UCSD-AML1 (cell line): ENCODE results near the gene STAP2.

Experiments used
- DNase-seq: peaks from one replicate; lab custom pipeline; 2025; ENCODE audit not compliant: unreplicated experiment; lab: John Stamatoyannopoulos, UW

STAP2 gene

DNA sequence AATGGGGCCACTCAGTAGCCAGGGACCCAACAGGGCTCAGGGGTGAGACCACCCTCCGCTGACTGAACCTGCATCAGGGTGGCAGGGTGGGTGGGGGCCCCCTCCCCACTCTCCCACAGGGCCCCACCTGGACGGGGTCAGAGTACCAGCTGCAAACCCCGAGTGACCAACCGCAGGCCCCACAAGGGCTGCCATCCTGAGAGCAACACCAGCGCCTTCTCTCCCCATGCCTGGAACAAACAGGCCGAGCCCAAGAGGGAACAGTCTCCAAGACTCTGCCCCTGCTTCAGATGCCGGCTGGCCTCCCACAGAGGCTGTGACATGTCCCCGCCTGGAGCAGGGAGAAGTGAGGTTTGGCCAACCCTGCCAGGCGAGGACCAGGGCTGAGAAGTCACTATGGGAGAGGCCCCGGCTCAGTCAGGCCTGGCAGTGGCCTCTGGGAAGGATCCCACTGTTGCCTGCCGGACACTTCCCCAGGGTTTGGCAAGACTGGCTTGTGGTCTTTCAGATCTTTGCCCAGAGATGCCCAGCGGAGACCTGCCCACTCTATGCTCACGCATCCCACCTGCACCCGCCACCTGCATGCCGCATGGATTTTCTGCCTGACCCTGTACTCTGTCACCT lies 31.9 kb upstream of the STAP2 start:
- DNase-seq, result no peak

DNA sequence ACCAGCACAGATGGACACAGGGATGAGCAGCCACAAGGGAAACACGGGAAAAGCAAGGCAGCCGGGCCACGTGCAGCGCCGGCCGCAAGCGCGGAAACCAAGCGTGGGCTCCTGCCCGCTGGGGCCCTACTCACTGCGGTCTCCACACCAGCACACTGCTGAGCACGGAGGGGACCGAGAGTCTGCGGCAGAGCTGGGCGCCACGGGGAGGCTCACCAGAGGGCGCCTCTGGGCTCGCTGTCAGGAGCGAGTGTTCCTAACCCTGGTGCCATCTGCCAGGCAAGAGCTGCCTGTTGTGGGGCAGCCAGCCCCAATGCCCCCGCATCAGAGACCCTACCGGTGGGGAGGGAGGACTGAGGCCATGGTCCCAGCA lies 31.2 kb upstream of the STAP2 start:
- DNase-seq, result peak; percentile 85

DNA sequence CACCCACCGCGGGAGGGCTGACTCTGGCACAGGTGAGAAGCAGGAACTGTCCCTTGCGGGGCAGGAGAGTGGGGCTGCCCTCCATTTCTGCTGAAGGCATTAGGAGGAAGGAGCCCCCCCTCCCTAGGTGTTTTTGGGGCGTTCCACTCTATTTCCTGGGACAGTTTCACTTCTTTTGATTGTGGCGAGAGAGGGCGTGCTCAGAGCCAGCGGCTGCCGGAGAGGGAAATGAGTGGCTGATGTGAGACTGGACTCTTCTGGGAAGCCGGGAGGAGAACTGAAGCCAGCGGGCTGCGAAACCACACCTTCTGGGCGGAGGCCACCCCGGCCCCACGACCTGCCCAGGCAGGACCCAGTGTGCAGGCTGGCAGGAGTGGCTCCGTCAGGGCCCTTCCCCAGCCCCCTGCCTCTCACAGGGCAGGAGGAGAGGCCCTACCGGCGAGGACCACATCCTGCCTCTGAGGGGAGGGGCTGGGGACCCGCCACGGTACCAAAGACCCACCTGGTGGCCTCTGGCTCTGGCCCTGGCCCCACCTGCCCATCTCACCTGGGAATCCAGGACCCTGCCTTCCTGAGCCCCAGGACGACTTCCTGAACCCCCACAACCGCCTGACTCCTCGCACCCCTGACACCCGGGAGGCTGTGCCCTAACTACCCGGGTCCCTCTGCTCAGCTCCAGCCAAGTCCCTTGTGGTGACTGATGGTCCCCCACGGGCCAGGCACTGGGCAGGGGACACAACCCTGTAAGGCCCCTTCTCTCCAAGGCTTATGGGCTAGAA lies 30.7 kb upstream of the STAP2 start:
- peak; percentile 78 for DNase-seq

DNA sequence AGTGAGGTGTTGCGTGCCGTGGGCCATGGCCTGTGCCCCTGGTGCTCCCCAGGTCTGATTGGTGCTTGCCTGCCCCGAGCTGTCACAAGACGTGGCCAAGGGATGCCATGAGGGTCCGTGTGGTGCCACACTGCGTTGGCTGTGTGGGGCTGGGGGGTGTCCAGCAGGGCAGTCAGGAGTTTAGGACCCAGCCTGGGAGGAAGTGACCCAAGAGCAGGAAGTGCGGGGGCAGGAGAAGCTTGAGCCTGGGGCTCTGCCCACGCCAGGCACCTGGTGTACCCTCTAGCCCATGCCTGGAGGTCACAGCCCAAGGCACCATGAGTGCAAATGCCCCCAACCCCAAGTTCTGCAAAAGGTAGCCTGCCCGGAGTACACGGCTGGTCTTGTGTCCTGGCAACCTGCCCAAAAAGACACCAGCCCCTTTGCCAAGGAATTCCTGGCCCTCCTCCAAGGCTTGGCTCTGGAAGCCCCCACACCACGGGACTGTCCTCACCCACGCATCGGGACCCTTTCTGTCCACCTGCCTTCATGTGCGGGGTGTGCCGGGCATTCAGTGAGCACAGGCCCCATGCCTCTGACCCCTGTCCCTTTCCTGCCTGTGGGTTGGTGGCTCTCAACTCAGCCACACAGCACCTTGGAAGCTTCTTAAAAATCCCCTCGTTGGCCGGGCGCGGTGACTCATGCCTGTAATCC lies 29.6 kb upstream of the STAP2 start:
- DNase-seq, result no peak

DNA sequence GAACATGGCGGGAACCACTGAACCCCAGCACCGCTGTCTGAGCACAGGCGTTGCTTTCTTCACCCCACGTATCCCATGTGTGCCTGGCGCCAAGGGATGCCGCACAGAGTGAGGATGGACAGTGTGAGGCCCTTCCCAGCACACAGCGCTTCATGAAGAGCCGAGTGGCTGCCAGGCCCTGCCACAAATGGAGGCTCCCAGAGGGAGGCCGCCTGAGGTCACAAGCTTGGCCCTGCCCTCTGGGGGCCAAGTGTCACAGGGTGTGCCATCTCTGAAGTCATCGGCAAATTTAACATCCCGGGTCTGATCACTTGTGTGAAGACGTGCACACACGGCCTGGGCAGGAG lies 29.1 kb upstream of the STAP2 start:
- no peak for DNase-seq

DNA sequence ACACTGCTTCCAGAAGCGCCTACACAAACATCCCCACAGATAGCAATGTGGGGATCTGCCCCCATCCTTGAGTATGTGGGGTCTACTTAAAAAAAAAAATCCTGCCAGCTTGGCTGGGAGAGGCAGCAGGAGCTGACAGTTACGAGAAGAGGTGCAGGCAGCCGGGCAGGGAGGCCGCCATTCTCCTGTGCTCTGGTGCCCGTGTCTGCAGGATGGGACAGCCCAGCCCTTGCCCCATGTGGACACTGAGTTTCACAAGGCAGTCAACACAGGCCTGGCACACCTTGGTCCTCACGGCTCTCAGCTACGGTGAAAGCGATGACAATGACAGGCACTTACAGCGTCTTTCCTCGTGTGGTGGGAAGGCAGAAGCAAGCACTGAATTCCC lies 28.7 kb upstream of the STAP2 start:
- no peak for DNase-seq

DNA sequence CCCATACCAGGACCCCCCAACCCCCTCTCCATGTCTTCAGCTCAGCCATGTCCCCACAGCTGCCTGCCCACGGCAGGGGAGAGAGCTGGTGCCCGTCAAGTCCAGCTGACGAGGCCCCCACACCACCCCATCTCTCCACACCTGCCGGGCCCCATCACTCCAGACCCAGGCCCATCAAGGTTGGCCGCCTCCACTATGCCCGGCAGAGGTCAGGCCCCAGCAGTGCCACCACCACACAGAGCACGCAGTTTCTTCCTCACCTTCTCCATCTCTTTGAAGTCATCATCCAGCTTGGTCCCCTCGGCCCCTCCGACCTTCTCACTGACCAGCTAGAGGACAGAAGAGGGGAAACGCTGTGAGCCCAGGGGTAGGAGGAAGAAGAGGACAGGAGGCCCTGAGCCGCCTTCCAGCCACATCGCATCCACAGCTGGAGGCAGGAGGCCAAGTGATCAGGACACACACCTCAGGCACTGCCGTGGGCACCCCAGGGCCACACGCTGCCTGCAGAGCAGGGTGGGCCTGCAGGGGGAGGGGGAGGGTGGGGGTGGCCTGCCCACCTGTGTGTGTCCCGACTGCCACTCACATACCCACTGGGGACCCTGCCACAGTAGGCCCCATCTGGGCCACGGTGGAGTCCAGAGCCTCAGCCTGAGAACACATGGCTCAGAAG lies 28.2 kb upstream of the STAP2 start:
- no peak for DNase-seq

DNA sequence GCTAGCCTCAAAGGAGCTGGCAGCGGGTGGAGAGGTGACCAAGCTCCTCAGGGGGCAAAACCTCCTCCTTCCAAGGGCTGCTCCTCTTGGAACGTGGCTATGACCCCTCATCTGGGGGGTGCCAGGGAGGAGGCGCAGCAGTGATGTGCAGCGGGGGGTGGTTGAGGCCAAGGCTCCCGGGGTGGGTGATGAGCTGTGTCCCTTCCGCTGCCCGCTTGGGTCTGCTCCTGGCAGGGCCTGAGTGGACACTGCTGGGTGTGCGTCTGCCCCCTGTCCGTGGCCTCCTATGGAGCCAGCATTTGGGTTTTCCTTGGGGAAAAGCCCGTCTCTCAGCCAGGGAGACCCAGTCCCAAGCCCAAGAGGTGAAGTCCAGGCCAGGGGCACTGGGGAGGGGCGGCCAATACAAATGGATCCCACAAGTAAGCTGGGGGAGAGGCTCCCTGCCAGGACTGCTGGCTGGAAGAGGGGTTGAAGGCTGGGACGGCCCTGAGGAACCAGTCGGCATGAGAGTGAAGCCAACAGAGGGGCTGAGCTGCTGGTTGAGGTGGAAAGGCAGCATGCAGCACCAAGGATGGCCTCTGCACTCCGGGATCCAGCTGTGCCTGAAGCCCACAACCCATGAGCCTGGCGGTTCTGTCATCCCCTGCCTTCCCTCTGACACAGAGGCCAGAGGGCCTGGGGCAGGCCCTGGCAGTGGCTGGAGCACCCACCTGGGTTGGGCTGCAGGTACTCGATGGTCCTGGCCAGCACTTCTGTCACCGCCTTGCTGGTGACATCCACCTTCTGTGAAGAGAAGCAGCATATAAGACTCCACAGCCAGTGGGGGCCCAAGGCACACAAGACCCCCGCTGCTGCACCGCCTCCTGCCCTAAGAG lies 27.4 kb upstream of the STAP2 start:
- DNase-seq, result no peak

DNA sequence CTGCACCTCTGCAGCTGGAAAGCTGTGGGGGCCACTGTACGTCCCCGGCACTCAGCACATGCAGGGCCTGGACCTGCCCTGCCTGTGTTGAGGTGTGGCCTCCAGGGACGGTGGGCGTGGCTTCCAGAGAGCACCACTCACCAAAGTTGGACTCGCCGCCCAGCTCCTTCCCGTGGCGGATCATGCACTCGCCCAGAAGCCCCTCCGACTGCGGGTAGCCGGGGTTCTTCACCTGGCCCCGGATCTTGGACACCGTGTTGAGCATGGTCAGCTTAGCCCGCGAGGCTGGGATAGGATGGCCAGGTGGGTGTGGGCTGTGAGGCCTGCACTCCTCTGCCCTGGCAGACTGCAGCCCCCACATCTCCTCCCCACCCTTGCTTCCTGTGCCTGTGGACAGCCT lies 26.7 kb upstream of the STAP2 start:
- no peak for DNase-seq

DNA sequence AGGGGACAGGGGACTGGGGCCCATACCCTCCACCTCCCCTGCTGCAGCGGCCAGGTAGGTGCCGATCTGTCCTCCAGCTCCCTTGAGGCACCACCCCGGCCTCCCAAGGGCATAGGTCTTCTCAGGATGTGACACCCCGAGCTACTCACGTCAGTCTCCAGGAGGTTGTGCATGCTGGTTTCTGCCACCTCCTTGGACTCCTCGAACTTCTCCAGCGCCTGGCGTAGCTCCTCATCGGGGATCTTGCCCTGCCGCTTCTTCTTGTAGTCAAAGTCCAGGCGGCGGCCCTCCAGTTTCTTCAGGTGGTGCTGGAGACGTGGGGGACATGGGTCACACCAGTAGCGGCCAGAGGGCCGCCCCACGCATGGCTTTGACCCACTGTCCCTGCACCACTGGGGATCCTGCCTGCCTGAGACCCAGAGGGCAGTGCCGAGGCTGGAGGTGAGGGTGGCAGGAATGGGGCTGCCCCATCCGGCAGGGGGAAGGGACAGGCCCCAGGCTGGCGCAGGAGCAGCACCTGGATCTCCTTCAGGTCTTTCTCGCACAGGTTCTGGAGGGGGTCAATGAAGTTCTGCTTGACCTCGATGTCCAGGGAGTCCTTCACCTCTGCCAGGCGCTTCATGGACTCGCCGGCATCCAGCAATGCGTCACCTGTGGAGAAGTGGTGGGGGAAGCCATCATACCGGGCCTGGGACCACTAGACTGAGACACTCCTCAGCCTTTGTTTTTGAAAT lies 25.1 kb upstream of the STAP2 start:
- no peak for DNase-seq

DNA sequence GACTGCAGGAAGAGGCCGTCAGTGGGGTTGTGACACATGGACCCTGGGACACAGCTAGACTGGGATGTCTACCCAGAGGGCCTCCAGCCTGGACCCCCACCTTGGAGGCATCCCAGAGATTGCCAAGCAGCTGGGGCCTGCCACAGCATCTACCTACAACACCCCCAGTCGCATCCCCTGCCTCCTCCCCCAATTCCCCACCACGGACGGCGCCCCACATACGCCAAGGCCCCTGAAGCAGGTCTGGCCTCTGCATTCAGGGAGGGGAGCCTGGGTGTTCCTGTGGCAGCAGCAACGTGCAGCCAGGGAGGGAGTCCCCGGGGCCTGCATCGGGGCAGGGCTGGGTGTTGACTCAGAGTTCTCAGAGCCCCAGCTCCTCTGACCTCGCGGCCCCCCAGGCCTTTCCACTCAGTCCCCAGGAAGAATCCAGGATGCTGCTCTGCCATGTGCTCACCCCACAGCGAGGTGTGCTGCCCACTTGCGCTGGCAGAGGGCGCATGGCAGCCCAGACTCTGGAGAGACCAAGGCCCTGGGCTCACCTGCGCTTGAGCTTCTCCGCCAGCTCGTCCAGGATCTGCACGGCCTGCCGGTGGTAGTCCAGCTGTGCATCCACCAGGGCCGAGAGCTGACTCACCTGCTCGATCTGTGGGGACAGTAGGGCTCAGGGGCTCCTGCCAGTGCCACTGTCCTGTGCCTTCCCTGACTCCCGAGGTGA lies 24.4 kb upstream of the STAP2 start:
- DNase-seq, result peak; percentile 15

DNA sequence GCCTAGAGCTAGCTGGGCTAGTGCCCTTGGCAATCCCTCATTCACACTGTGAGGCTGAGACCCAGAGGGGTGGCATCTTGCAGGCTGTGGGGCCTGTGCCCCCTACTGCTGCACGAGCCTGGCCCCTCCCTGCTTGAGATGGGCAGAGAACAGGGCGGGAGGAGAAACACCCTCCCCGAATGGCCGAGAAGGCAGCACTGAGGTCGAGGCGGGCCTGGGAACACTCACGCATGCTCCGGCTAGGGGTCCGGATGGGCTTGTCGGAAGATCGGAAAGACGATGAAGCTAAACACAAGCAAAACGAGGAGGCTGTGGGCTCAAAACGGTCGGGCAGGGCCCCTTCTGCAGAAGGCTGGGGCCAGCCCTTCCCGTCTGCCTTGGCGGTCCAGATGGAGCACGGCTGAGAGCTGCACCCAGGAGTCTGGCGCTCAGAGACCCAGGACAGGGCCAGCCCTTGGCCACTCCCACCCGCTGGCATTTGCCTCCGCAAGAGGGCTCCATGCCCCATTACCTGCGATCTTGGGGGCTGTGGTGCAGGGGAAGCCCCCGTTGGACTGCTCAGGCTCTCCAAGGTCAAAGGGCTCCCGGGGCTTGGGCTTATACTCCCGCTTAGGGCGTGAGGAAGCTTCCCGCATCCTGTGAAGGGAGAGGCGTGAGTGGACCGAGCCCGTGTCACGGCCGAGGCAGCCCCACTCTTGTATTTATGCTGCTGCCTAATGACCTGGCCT lies 23.6 kb upstream of the STAP2 start:
- DNase-seq, result no peak

DNA sequence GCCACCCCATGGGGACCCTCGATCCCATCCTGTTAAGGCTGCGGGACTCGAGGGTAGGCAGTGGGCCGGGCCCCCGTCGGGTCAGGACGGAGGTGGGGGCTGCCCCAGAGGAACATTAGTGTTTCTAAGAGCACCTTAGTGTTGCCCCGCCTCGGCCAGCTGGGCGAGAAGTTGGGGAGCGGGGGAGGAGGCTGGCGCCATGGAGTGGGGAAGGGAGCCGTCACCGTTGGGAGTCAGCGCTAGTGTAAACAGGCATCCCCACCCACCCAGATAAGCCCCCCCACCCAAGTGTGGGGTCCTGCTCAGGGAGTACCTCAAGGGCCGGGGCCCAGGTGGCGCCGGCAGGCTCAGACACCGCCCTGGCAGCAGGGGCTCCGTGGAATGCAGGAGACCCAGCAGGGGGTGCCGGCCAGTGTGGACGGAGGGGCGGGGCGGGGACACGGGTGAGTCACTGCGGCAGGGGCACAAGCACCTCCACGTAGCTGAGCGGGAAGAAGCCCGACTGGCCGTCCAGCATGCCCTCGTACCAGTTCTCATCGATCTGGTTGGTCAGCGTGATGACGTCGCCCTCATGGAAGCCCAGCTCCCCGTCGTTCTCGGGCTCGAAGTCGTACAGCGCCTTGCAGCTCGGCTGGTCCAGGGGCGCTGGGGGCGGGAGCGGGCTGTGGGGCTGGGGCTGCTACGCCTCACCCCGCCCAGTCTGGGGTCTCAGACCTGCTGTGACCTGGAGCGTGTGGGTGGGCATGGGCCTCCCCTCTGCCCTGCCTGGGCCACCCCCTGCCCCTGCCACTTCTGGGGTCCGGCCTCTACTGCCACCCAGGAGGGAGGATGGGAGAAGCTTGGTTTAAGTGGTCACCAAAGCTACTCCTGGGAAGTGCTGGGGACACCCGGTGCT lies 22.8 kb upstream of the STAP2 start:
- DNase-seq, result no peak

DNA sequence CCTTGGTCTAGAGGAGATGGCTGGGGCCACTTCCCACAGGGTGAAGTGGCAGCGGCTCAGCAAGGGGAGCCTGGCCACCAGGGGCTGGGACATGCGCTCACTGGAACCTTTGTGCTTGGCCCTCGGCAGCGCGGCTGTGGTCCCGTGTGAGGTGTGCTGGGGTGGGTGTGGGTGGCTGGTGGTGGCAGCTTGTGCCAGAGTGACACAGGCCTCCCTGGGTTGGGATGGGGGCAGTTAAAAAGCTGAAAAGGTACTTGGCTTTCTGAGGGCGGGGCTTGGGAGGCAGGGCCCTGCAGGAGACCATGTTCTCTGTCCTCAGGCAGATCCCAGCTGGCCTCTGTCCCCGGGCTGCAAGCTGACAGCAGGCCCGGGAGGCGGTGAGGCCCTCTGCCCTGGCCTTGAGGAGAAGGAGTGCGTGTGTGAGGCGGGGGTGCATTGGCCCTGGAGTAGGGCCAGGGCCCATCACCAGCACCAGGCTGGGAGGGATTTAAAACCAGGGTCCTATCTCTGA lies 22.1 kb upstream of the STAP2 start:
- no peak for DNase-seq

DNA sequence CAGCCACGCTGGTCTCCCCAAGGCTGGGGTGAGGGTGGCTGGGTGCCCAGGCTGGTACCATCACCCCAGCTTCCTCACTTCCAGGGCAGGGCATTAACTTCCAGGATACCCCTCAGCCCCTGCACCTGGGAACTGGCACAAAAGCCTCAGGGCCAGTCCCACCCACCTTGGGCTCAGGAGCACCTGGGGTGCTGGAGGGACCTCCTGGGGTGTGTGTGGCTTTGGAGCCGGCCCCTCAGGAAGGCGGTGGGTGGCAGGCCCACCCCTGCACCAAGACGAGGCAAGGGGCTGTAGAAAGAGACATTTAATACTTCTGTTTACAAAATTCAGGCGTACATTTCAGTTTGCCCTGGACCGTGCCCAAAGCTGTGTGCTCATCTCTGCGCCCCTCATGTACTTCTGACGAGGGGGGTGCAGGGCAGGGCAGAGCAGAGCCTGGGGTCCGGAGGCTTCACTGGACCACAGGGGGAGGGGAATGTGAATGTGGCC lies 21.5 kb upstream of the STAP2 start:
- no peak for DNase-seq

DNA sequence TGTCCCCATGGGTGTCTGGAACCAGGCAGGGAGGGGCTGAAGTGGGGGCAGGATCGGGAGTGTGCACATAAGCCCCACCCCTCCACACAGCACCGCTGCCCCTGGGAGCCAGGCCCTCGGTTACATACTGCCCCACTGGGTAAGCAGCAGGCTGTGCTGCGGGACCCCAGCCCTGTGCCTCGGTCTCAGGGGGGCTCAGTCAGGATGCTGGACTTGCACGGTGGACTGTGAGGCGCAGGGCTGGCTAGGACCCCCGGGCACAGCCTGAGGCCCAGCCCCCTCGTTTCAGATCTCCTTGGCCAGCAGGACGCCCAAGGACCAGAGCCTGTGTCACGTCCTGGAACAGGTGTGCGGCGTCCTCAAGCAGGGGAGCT lies 21.0 kb upstream of the STAP2 start:
- DNase-seq, result no peak

DNA sequence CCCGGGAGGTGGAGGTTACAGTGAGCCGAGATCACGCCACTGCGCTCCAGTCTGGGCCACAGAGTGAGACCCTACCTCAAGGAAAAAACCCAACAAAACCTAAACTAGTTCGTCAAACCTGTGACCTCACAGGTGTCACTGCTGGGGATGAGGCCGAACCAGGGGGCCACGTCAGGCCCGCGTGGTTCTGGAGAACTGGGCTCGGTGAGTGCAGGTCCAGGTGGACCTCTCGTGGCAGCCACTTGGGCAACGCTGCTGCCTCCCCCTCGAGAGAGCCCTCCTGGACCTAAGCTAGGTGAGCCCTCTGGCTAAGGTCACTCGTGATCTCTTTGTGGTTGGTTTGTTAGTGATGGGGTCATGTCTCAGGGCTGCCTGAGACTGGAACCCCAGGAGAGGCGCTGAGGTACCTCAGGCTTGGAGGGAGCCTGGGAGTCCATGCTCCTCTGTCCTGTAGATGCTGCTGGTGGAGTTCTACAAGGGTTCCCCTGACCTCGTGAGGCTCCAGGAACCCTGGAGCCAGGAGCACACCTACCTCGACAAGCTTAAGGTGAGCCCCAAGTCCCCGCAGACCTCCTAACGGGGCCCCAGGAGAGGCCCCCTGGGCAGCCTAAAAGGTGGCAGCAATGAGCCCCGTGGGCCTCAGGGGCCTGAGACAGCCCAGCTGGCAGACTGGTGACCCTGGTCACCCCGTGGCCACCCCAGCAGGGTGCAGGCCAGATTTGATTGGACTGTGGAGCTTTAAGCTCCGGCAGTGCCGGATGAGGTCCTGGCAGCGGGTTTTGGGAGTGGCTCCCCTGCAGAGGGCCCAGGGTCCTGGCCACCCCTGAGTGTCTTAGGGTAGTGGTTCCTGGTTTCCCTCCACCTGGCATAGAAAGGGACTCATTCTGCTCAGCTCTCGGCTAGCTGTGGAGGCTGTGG lies 20.3 kb upstream of the STAP2 start:
- no peak for DNase-seq
